SK-N-MC (cell line): ENCODE results near the gene GRAMD2A.

Experiments used
- EZH2 ChIP-seq: fragments of 200-600 bp; sonication (generic); IDR thresholded peaks from one replicate; pipeline ENCODE4 v1.6.1; 2017; ENCODE audit warnings: antibody characterized with exemption
- FOXP2 ChIP-seq: optimal IDR thresholded peaks from 2 replicates; pipeline ENCODE3; 2011; ENCODE audit warnings: mild to moderate bottlenecking, moderate library complexity; ENCODE audit not compliant: insufficient read depth; ENCODE audit errors: extremely low read length, control extremely low read depth
- POLR2AphosphoS5 ChIP-seq: IDR thresholded peaks from 2 replicates; pipeline ENCODE4 v1.6.1; 2012; ENCODE audit warnings: mild to moderate bottlenecking, low read depth, low read length, borderline replicate concordance

DNA sequence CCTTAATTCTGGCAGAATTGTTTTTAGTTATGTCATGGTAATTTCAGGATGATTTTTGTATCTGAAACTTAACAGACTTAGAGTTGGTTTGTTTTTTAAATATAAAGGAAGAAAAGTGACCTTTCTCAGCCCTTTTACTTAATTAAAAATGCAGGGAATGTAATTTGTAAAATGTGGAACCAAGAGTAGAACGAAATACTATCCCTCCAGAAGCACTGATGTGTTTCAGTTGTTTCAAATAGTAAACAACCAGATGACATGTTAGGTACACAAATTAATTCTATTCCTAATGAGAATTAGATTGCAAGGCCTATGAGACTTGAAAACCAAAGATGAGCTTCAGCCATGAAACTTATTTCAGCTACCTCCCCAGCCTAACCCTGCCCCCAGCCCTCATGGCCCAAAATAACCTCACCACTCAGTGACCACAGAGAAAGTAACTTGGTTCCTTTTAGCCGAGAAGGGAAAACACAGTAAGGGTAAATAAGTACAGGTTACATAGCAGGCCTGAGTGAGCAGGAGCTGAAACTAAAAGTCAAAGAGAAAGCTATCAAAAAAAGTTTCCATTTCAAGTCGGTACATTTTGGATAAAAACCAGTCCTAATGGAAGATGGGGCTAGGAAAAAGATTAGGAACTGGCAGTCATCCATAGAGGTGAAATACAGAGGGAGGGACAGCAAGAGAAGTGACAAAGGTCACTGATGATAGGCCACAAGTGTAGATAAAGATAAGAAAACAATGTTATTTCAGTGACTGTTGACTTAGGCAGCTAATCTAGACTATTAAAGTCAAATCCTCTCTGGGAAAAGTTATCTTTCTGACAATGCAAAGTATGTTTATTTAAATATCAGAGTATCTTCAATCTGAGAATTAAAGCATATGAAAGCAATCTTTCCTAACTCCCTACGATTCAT, 56.2 kb downstream of the GRAMD2A start:
- no peak for TF ChIP-seq EZH2
- TF ChIP-seq POLR2AphosphoS5: no peak
- TF ChIP-seq FOXP2: no peak
